ENCODE measurements around the gene MASP1.

MASP1 gene

GRCh38 chr3:187291512-187292132, at the start of gene MASP1:
Gene MASP1 (minus strand): TSS chr3:187291737. CDS start chr3:187291632, 105 bp downstream.
- DNase-seq (ENCODE audit: low read depth in 2 of 2) = no peak

- no peak for DNase-seq (ENCODE audit: low read depth in 2 of 2)
These were observed 49.0 kb upstream of the MASP1 start for GRCh38 chr3:187340578-187340977.

- DNase-seq (ENCODE audit: low read depth in 2 of 2) = no peak
These were observed 44.8 kb upstream of the MASP1 start for GRCh38 chr3:187336322-187336721.

GRCh38 chr3:187334904-187335303, 43.4 kb upstream of the MASP1 start:
- no peak for DNase-seq (ENCODE audit: low read depth in 2 of 2)

GRCh38 chr3:187328691-187329090, 37.2 kb upstream of the MASP1 start:
- no peak for DNase-seq (ENCODE audit: low read depth in 2 of 2)

GRCh38 chr3:187327845-187328244, 36.3 kb upstream of the MASP1 start:
- no peak for DNase-seq (ENCODE audit: low read depth in 2 of 2)

GRCh38 chr3:187325632-187326031, 34.1 kb upstream of the MASP1 start:
- no peak for DNase-seq (ENCODE audit: low read depth in 2 of 2)

GRCh38 chr3:187323091-187323490, 31.6 kb upstream of the MASP1 start:
- DNase-seq (ENCODE audit: low read depth in 2 of 2) = no peak

- no peak for DNase-seq (ENCODE audit: low read depth in 2 of 2)
These were observed 30.8 kb upstream of the MASP1 start for GRCh38 chr3:187322291-187322690.

GRCh38 chr3:187321766-187322165, 30.2 kb upstream of the MASP1 start:
- DNase-seq (ENCODE audit: low read depth in 2 of 2) = no peak

- peak; percentile 19 to 56 for DNase-seq (ENCODE audit: low read depth in 2 of 2)
These were observed 28.3 kb upstream of the MASP1 start for GRCh38 chr3:187319699-187320302.

GRCh38 chr3:187318819-187319616, 27.5 kb upstream of the MASP1 start:
- DNase-seq (ENCODE audit: low read depth in 2 of 2) = peak in 1 of 2 experiments; percentile 17

GRCh38 chr3:187315872-187316271, 24.3 kb upstream of the MASP1 start:
- DNase-seq (ENCODE audit: low read depth in 2 of 2) = no peak

- DNase-seq (ENCODE audit: low read depth in 2 of 2) = no peak
These were observed 22.6 kb upstream of the MASP1 start for GRCh38 chr3:187314176-187314575.

- DNase-seq (ENCODE audit: low read depth in 2 of 2) = no peak
These were observed 19.5 kb upstream of the MASP1 start for GRCh38 chr3:187310954-187311470.

GRCh38 chr3:187310226-187310625, 18.7 kb upstream of the MASP1 start:
- no peak for DNase-seq (ENCODE audit: low read depth in 2 of 2)

- DNase-seq (ENCODE audit: low read depth in 2 of 2) = no peak
These were observed 14.3 kb upstream of the MASP1 start for GRCh38 chr3:187305881-187306280.

GRCh38 chr3:187299611-187300010, 8.1 kb upstream of the MASP1 start:
- DNase-seq (ENCODE audit: low read depth in 2 of 2) = no peak

- no peak for DNase-seq (ENCODE audit: low read depth in 2 of 2)
These were observed 5.4 kb upstream of the MASP1 start for GRCh38 chr3:187296911-187297310.

GRCh38 chr3:187296058-187296457, 4.5 kb upstream of the MASP1 start:
- no peak for DNase-seq (ENCODE audit: low read depth in 2 of 2)

GRCh38 chr3:187295316-187296034, 3.9 kb upstream of the MASP1 start:
- no peak for DNase-seq (ENCODE audit: low read depth in 2 of 2)

Data from stimulated activated CD4-positive, alpha-beta T cell treated with anti-CD3 and anti-CD28 coated beads, Interleukin-12 subunit alpha, Interleukin-12 subunit beta, amount 100 ng/mL, for 24 hours (primary cell).